Nephron (organoid): Measurements from ENCODE around the gene SPTY2D1.
"Not testable (repeated sequence)": the region's sequence is repeated elsewhere in the genome, so short reads cannot be mapped to it uniquely, and the experiment has no call there.

ENCODE experiments used
- H3K27ac Mint-ChIP-seq, 3 experiments: 2 replicates each; pipeline ENCODE4 v1.8.0; 2020; ENCODE audit warnings: mixed read lengths in 3 of 3, mild to moderate bottlenecking in 2 of 3, moderate library complexity in 1 of 3
- H3K27me3 Mint-ChIP-seq: 2 replicates; pipeline ENCODE4 v1.8.0; 2021; ENCODE audit warnings: low read depth, mild to moderate bottlenecking, moderate library complexity, mixed read lengths
- H3K36me3 Mint-ChIP-seq: 2 replicates; pipeline ENCODE4 v1.8.0; 2020; ENCODE audit warnings: low read depth, mixed read lengths
- H3K4me1 Mint-ChIP-seq: 2 replicates; pipeline ENCODE4 v1.8.0; 2020; ENCODE audit warnings: mixed read lengths
- H3K4me3 Mint-ChIP-seq, 3 experiments: 2 replicates each; pipeline ENCODE4 v1.8.0; 2020; ENCODE audit warnings: mild to moderate bottlenecking in 3 of 3, mixed read lengths in 3 of 3, moderate library complexity in 2 of 3
- H3K9me3 Mint-ChIP-seq: 2 replicates; pipeline ENCODE4 v1.8.0; 2020; ENCODE audit warnings: mixed read lengths
- TF ChIP-seq, protein P1 (sequence below), 3 experiments: fragments of 200-600 bp; sonication (generic); IDR thresholded peaks; one replicate each; pipeline ENCODE4 v1.5.0; 2021; ENCODE audit warnings: antibody characterized with exemption in 3 of 3; ENCODE audit not compliant: unreplicated experiment in 3 of 3

The SPTY2D1 gene

DNA sequence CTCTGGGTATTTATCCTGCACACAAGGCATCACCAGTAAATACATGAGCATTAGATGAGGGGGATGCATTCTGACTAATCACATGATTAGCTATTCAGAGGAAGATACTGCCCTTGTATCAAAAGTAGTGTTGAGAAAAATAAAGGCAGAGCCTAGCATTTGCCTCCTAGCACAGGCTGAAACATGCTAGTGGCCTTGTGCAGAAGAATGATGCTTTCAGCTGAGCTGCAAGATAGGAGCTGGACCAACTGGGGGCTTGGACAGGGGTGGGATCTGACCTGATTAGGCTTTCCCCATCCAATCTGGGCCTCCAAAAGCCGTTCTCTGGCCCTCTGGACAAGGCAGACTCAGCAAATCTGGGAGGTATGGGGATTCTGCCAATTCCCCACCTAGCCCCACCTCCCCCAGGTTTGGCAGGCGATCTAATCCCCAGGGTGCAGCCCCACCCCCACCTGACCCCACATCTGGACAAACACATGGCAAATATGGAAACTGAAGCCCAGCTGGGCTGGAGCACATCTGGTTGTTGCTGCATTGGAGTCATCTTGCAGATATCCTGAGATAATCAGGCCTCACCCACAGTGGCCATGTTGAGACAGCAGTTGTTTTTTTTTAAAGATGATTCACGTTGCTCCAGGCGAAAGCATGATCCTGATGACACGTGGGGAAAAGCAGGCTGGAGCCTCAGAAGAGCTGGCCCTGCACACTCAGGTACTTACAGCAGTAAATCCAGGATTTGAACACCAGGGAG, 39.0 kb downstream of the SPTY2D1 start:
- Mint-ChIP-seq H3K4me1 (peaks cover 4% of the 10 kb centered on the region), H3K36me3 (peaks cover 23% of the 10 kb centered on the region), H3K27ac (no peak overlapping the region), H3K4me3 (no peak overlapping the region), H3K27me3 (no peaks in the 10 kb centered on the region), H3K9me3 (no peaks in the 10 kb centered on the region)
- TF ChIP-seq, protein P1, sequence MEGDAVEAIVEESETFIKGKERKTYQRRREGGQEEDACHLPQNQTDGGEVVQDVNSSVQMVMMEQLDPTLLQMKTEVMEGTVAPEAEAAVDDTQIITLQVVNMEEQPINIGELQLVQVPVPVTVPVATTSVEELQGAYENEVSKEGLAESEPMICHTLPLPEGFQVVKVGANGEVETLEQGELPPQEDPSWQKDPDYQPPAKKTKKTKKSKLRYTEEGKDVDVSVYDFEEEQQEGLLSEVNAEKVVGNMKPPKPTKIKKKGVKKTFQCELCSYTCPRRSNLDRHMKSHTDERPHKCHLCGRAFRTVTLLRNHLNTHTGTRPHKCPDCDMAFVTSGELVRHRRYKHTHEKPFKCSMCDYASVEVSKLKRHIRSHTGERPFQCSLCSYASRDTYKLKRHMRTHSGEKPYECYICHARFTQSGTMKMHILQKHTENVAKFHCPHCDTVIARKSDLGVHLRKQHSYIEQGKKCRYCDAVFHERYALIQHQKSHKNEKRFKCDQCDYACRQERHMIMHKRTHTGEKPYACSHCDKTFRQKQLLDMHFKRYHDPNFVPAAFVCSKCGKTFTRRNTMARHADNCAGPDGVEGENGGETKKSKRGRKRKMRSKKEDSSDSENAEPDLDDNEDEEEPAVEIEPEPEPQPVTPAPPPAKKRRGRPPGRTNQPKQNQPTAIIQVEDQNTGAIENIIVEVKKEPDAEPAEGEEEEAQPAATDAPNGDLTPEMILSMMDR (IDR thresholded peaks at IDR 0.05; ENCODE audit: unreplicated experiment in 3 of 3): no peak

DNA sequence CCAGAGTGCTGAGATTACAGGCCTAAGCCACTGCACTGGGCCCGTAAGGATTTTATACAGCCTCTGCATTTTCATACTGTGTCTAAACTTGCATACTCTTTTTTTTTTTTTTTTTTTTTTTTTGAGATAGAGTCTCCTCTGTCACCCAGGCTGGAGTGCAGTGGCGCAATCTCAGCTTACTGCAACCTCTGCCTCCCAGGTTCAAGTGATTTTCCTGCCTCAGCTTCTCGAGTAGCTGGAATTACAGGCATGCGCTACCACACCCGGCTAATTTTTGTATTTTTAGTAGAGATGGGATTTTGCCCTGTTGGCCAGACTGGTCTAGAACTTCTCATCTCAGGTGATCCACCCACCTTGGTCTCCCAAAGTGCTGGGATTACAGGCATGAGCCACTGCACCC, 40.1 kb downstream of the SPTY2D1 start:
- not testable (repeated sequence) for H3K9me3 Mint-ChIP-seq, H3K4me1 Mint-ChIP-seq, H3K27me3 Mint-ChIP-seq, H3K4me3 Mint-ChIP-seq, H3K27ac Mint-ChIP-seq
- H3K36me3 Mint-ChIP-seq: peaks cover 23% of the 10 kb centered on the region

DNA sequence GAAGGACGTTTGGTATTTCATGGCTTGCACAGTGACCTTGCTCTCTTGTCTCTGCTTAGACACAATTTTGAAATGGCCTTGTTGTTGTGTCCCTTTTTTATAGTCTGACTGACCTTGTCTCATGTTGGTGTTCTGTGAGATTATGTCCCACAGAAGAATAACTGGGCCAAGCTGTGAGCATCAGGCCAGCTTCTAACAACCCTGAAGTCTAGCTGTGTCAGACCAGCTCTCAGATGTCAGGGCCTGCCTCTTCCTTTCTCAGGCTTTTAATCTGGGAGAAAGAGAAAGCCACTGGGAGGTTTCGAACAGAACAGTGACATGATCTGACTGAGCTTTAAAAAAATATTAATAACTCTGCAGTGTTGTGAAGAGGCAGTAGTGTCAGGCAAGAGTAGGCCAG, 43.6 kb downstream of the SPTY2D1 start:
- H3K4me1 Mint-ChIP-seq: peaks cover 4% of the 10 kb centered on the region
- peaks cover 4% of the 10 kb centered on the region for H3K36me3 Mint-ChIP-seq
- H3K27ac Mint-ChIP-seq: peak overlapping the region in 1 of 3 experiments; percentile 21
- H3K4me3 Mint-ChIP-seq: no peak overlapping the region
- no peaks in the 10 kb centered on the region for H3K27me3 Mint-ChIP-seq
- no peaks in the 10 kb centered on the region for H3K9me3 Mint-ChIP-seq
- TF ChIP-seq, protein P1 (IDR thresholded peaks at IDR 0.05; ENCODE audit: unreplicated experiment in 3 of 3): no peak

DNA sequence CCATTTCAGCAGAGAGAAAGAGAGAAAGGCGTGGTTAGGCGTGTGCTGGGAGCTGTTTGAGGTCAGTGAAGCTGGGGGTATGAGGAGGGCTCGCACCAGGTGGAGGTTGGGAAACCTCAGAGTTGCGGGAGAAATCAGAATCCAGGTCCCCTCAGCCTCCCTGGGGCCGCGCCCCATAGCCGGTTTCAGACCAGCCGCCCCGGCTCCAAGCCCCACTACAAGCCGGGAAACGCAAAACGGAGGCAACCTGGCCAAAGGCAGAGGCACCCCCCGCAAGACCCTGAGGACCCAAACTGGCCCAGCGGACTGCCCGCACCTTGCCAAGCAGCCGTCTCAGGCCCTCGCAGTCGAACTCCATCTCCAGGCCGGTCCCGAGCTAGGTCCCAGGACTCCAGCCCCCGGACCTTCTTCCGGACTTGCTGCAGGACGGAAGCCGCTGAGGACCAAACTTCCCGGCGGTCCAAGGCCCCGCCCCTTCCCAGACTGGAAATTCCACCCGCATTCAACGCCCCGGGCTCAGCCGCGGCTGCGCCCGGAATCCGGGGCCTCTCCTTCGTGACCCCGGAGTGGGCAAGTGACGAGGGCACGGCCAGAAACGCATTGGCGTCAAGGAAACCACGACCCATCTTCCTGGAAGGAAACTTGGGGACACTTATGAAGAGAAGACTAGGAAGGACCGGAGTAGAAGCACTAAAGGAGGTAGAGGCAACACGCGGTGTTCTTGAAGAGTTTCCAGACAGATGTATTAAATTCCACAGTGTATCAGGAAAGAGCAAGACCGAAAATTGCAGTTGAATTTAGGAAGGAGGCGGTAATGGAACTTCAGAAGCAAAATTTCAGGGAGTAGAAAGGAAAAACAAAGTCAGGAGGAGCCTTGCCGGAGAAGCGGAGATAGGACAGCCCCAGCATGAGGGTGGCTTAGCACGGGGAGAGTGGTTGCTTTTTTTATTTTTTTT, 45.6 kb downstream of the SPTY2D1 start, which contains the start of gene UEVLD:
Gene UEVLD (minus strand): TSS at position 438 of the 956 bp plus-strand sequence. CDS start 80 bp downstream, at position 358.
- no peaks in the 10 kb centered on the region for H3K36me3 Mint-ChIP-seq
- H3K27ac Mint-ChIP-seq: no peak within 1 kb of the TSS
- H3K27me3 Mint-ChIP-seq: no peaks in the 10 kb centered on the region
- TF ChIP-seq, protein P1 (IDR thresholded peaks at IDR 0.05; ENCODE audit: unreplicated experiment in 3 of 3): no peak
- H3K4me1 Mint-ChIP-seq: peaks cover 4% of the 10 kb centered on the region
- no peak within 1 kb of the TSS for H3K4me3 Mint-ChIP-seq
- H3K9me3 Mint-ChIP-seq: no peaks in the 10 kb centered on the region

DNA sequence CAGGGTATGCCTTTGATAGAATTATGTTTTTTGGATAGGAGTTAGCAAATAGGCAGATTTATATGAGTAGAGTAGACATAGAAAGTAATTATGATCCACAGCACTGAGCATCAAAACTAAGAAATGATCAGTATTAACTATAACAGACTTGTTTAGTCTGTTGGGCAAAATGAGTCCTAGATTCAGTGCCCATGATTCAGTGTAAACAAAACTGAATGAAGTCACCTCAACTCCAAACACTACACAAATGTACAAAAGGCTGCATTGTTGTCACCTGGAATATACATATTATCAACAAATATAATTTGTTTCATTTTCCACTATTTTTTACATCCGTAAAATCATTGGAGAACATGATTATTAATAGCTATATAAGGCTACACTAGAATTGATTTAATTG, 52.3 kb downstream of the SPTY2D1 start:
- Mint-ChIP-seq H3K4me3 (no peak overlapping the region), H3K4me1 (no peaks in the 10 kb centered on the region), H3K27ac (no peak overlapping the region), H3K27me3 (no peaks in the 10 kb centered on the region), H3K36me3 (peaks cover 6% of the 10 kb centered on the region), H3K9me3 (no peaks in the 10 kb centered on the region)
- TF ChIP-seq, protein P1 (IDR thresholded peaks at IDR 0.05; ENCODE audit: unreplicated experiment in 3 of 3): no peak

DNA sequence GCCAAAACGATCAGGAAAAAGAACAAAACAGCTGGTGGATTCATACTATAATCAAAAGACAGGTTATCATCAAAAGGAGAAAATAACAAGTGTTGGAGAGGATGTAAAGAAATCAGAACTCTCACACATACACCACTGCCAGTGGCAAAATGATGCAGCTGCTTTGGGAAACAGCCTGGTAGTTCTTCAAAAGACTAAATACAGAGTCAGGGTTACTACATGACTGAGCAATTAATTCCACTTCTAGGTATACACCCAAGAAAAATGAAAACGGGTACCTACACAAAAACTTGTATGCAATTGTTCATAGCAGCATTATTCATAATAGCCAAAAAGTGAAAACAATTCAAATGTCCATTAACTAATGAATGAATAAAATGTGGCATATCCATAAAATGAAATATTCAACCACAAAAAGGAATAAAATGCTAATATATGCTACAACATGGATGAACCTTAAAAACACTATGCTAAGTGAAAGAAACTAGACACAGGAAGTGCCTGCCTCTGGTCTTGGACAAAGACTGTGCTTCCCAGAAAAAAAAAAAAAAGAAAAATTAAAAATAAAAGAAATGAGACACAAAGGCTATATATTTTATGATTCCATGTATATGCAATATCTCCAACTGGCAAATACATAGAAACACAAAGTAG, 53.9 kb downstream of the SPTY2D1 start:
- no peaks in the 10 kb centered on the region for H3K4me1 Mint-ChIP-seq
- no peaks in the 10 kb centered on the region for H3K9me3 Mint-ChIP-seq
- peaks cover 14% of the 10 kb centered on the region for H3K36me3 Mint-ChIP-seq
- H3K4me3 Mint-ChIP-seq: no peak overlapping the region
- TF ChIP-seq, protein P1 (IDR thresholded peaks at IDR 0.05; ENCODE audit: unreplicated experiment in 3 of 3): no peak
- no peak overlapping the region for H3K27ac Mint-ChIP-seq
- H3K27me3 Mint-ChIP-seq: no peaks in the 10 kb centered on the region
